Vagina (tissue), 2 donors: Measurements from ENCODE around the gene IL32.

Experiments
- POLR2A ChIP-seq, 2 donors: fragments of 450-650 bp; IDR thresholded peaks; one replicate each; pipeline ENCODE4 v1.6.1; 2017; ENCODE audit warnings: antibody characterized with exemption in 2 of 2, mild to moderate bottlenecking in 2 of 2, moderate library complexity in 2 of 2
- POLR2AphosphoS5 ChIP-seq, 2 donors: sonication (generic); formaldehyde crosslinking; IDR thresholded peaks; one replicate each; pipeline ENCODE4 v1.9.0; 2017; ENCODE audit warnings: antibody characterized with exemption in 2 of 2, mild to moderate bottlenecking in 2 of 2, low read depth in 1 of 2; ENCODE audit not compliant: insufficient read depth in 1 of 2
- TF ChIP-seq, protein P1 (sequence below), 3 experiments: fragments of 450-650 bp in 2 of 3; fragments of 200-600 bp in 1 of 3; sonication (generic) in 1 of 3; IDR thresholded peaks; one replicate each; pipeline ENCODE4 v1.5.1; 2017 to 2019; ENCODE audit warnings: antibody characterized with exemption in 3 of 3, mild to moderate bottlenecking in 2 of 3, moderate library complexity in 2 of 3

DNA sequence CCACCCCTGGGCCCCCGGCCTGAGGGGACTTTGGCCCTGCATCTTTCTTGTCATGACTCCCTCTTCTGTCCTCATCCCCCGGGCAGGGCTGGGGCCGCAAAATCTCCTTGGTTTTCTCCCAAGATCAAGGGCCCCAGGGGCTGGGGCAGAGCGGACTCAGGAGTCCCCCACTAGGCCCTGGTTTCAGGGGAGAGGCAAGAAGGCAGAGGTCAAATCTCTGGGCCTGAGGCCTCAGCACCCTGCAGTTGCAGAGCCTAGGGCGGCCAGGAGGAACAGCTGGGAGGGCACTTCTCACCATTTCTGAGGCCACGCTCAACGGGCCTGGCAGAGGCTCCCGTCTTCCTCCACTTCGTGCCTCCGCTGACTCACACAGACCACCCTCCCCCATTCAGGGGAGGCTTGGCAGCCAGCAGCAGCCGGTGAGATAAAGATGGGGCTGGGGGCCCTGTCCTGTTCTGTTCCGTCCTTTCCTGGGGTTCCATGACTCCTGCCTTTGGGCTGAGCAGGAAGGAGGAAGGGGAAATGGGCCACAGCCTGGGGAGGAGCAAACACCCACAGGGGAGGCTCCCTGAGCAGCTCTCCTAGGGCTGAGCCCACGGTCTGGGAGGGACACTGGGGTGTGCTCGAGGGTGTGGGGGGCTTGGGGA, 21.3 kb downstream of the IL32 start:
- TF ChIP-seq, protein P1, sequence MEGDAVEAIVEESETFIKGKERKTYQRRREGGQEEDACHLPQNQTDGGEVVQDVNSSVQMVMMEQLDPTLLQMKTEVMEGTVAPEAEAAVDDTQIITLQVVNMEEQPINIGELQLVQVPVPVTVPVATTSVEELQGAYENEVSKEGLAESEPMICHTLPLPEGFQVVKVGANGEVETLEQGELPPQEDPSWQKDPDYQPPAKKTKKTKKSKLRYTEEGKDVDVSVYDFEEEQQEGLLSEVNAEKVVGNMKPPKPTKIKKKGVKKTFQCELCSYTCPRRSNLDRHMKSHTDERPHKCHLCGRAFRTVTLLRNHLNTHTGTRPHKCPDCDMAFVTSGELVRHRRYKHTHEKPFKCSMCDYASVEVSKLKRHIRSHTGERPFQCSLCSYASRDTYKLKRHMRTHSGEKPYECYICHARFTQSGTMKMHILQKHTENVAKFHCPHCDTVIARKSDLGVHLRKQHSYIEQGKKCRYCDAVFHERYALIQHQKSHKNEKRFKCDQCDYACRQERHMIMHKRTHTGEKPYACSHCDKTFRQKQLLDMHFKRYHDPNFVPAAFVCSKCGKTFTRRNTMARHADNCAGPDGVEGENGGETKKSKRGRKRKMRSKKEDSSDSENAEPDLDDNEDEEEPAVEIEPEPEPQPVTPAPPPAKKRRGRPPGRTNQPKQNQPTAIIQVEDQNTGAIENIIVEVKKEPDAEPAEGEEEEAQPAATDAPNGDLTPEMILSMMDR (IDR thresholded peaks at IDR 0.05), result no peak
- TF ChIP-seq POLR2A (IDR thresholded peaks at IDR 0.05) (no peak), POLR2AphosphoS5 (IDR thresholded peaks at IDR 0.05; ENCODE audit: insufficient read depth in 1 of 2, low read depth in 1 of 2) (no peak)
